GM19452 (cell line): ENCODE data around the gene C17orf107.

ENCODE experiments used
- ATAC-seq: cut with Tn5 transposase; IDR thresholded peaks from one replicate; pipeline ENCODE4 v1.9.1; 2021; ENCODE audit not compliant: unreplicated experiment

Gene C17orf107

DNA sequence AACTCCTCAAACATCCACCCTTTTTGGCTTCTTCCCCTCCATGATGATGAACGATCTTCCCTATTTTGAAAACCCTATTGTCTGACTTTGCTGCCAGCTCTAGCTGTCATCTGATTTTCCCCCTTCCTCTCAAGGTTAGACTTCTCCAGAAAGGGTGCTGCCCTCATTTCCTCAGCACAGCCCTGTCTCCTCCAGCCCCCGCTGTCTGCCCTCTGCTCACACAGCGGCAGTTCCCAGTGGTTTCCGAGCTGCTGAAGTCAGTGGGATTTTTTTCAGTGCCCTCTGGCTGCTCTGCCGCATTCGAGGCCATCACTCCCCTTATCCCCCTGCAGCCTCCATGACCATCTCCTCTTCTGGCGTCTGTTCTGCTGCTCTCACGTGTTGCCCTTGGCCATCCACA, 26.6 kb upstream of the C17orf107 start:
- ATAC-seq = no peak

DNA sequence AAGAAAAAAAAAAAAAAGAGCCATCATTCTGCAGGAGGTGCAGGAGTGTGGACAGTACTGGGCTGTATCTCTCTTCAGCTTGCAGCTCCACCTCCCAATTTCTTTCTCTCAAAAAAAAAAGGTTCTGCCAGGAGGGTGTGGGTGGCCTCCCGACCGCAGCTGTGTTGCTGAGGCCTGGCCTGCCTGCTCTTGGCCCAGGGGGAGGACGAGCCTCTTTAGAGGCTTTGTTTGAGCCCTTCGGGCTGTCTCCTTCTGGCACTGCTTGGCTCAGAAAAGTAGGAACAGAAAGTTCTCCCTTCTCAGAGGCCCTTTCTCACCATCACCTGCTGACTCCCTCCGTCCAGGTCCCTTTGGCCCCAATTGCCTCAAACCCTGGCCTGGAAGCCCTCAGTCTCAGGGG, 22.2 kb upstream of the C17orf107 start:
- no peak for ATAC-seq

DNA sequence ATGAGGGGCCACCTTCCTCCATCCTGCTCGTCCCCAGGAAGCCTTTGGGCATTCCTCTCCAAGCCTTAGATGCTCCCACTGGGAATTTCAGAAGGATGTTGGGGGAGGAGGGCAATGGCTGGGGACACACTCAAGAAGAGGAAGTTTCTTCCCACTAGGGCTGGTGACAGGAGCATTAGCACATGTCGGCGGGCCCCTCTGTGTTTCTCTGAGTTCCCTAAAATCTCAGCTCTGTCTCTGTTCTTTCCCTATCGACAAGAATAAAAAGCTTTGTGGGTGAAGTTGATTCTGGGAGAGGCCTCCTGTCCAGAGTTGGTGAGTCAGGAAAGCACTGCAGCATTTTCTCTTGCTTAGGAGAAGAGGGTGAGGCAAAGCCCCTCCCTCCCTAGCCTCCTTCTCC, 19.7 kb upstream of the C17orf107 start:
- no peak for ATAC-seq

DNA sequence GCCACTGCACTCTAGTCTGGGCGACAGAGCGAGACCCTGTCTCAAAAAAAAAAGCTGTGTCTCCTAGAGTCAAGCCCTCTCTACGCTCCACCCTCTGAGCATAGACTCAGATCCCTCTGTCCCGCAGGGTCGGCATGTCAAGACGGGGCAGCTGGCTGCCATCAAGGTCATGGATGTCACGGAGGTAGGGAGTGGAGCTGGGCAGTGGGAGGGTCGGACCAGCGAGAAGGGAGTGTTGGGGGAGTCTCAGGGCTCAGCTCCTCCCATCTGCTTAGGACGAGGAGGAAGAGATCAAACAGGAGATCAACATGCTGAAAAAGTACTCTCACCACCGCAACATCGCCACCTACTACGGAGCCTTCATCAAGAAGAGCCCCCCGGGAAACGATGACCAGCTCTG, 18.5 kb upstream of the C17orf107 start:
- no peak for ATAC-seq

DNA sequence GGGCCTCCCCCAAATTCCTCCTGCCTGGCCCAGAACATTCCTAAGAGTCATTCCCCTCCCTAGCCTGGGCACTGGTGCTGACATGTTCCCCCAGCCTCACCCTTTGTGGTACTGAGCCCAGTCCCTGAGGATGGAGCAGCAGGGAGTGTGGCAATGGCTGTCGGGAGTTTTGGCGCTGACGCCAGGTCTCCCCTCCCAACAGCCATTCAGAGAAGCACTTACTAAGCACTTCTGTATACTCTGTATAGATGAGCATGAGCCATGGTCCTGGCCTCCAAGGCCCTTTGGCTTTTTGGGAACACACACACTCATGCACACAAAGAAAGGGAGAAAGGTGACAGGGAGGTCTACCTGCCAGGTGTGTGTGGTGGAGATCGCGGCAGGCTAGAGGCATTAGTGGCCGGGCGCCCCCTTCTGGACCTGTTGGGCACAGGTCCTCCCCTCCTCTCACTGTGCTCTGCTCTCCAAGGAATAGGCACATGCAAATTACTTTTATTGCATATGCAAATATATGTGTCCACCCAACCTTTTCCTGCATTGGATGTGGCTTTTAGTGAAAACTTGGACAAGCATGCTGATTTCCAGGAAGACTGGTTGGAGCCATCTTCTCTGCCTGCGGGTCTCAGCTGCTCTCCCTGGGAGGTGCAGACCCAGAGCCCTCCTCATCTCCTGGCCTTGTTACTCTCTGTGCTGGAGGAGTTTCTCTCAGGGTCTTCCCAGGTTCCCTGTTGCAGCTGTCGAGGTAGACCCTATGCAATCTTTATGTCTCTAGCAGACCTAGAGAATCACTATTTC, 17.4 kb upstream of the C17orf107 start:
- ATAC-seq = no peak

DNA sequence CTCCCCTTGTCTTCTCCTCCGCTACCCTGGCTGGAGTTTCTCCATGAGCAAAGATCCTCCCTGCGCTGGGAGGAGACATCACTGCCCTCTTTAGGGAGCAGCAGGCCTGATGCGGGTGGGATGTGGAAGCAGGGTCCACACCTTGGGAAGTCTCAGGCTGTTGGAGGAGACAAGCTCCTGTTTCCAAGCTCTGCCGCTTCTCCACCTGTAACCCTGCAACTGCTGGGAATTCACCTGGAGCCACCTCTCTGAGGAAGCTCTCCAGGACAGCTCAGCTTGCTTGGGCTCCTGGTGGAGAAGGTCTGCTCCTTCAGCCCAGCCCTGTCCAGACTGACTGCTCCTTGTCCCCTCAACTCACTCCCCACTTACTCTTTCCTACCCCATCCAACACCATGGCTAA, 14.8 kb upstream of the C17orf107 start:
- no peak for ATAC-seq

DNA sequence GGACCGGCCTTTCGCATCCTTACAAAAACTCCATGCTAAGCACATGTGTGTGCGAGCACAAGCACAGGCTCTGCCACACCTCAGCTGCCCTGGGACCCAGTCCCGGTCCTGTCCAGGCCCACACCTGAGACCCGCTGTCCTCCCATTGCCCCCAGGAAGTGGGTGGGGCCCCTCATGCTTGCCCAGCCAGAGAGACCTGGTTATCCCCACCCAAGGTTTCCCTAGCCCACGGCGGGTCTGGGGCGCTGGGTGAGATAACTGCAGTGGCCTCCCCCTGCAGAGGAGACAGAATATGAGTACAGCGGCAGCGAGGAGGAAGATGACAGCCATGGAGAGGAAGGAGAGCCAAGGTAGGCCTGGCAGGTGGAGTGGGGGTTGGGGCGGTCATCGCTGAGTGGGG, 12.5 kb upstream of the C17orf107 start:
- ATAC-seq = no peak

DNA sequence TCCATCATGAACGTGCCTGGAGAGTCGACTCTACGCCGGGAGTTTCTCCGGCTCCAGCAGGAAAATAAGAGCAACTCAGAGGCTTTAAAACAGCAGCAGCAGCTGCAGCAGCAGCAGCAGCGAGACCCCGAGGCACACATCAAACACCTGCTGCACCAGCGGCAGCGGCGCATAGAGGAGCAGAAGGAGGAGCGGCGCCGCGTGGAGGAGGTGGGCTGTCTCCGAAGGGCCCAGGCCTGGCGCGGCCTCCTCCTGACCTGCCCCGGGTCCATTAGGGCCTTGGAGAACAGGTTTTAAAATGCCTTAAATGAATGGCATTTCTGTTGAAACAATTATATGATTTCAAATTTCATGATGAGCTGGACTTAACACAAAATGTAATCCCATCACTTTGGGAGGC, 11.8 kb upstream of the C17orf107 start:
- ATAC-seq = no peak

DNA sequence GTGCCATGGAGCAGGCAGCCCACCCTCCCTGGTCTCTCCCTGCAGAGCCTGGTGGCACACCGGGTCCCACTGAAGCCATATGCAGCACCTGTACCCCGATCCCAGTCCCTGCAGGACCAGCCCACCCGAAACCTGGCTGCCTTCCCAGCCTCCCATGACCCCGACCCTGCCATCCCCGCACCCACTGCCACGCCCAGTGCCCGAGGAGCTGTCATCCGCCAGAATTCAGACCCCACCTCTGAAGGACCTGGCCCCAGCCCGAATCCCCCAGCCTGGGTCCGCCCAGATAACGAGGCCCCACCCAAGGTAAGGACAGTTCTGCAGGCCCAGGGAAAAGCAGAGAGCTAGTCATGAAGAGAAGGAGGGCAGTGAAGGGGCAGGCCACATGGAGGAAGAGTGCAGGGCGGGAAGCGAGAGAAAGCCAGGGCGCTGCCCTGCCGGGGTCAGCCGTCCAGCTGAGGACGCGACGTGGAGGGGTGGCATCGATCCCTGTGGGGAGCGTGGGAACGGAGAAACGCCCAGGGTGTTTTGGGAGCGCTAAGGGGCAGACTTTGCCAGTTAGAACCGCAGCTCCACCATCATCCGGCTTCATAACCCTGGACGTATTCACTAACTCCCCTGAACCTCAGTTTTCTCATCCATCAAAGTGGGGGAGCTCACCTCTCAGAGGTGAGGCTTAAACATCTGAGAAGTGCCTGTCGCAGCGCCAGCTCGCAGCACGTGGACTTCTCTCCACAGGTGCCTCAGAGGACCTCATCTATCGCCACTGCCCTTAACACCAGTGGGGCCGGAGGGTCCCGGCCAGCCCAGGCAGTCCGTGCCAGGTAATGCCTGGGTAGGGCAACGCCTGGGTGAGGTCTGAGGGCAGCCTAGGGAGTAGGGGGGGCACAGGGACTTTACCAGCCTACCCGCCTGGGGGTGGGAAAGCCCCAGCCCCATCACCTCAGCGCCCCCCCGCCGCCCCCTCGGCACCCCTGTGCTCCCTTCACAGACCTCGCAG, 7.6 kb upstream of the C17orf107 start:
- no peak for ATAC-seq

DNA sequence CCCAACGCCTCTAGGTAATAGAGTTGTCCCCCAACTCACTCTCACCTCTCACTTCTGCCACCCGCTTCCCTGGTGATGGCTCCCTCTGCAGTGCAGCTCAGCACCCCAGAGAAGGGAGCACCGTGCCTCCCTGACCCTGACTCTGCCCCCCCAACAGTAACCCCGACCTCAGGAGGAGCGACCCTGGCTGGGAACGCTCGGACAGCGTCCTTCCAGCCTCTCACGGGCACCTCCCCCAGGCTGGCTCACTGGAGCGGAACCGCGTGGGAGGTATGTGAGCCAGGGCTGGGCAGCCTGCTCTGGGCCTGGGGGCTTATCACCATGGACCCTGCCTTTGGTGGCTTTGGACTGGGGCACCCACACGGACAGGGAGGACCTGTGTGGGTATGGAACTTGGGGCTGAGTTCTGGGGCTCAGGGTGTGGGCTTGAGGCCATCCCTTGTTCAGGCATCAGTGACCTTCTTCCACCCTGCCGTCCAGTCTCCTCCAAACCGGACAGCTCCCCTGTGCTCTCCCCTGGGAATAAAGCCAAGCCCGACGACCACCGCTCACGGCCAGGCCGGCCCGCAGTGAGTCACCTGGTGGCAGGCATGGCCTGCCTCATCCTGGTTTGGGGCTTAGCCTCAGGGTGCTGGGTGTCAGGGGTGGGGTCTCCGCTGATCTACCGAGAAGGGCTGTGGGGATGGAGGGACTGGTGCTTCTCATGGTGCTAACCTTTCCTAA, 6.7 kb upstream of the C17orf107 start:
- ATAC-seq = no peak

DNA sequence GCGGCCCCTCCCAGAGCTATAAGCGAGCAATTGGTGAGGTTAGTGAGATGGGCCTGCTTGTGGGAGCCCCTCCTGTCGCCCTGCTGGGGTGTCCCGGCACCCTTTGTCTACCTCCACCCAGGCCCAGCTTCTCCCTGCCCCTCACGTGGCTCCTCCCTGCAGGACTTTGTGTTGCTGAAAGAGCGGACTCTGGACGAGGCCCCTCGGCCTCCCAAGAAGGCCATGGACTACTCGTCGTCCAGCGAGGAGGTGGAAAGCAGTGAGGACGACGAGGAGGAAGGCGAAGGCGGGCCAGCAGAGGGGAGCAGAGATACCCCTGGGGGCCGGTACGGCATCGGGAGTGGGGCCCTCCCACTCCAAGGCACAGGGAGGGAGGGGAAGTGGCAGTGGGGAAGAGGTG, 6.1 kb upstream of the C17orf107 start:
- ATAC-seq = no peak

DNA sequence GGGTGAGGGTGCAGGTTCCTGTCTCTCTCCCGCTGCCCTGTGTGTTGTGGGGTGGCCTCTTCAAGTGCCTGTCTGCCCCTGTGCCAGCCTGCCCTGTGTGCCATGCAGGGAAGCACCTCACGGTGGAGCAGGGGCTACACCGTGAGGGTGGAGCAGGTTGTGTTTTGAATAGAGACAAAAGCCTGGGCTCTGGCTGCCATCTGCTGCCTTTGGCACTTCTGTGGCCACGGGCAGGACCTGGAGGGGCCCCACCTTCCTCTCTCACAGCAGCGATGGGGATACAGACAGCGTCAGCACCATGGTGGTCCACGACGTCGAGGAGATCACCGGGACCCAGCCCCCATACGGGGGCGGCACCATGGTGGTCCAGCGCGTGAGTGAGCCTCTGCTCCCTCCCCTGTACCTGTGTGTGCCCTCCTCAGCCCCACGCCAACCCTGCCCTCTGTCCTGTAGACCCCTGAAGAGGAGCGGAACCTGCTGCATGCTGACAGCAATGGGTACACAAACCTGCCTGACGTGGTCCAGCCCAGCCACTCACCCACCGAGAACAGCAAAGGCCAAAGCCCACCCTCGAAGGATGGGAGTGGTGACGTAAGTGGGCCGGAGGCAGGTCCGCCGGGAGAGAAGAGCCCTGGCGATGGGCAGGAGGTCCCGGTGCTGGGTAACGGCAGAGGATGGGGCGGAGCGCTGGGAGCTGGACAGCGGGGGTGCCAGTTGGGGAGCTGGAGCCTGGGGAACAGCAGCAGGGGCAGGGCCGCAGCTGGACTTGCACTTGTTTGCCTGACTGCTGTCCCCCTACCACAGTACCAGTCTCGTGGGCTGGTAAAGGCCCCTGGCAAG, 5.4 kb upstream of the C17orf107 start:
- no peak for ATAC-seq

DNA sequence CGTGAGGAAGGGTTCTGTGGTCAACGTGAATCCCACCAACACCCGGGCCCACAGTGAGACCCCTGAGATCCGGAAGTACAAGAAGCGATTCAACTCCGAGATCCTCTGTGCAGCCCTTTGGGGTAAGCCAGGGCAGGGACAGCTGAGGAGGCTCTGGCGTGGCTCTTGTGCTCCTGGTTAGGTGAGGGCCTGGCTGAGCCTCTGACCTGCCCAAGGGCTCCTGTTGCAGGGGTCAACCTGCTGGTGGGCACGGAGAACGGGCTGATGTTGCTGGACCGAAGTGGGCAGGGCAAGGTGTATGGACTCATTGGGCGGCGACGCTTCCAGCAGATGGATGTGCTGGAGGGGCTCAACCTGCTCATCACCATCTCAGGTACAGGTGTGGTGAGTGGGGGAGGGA, 4.2 kb upstream of the C17orf107 start:
- ATAC-seq = no peak

DNA sequence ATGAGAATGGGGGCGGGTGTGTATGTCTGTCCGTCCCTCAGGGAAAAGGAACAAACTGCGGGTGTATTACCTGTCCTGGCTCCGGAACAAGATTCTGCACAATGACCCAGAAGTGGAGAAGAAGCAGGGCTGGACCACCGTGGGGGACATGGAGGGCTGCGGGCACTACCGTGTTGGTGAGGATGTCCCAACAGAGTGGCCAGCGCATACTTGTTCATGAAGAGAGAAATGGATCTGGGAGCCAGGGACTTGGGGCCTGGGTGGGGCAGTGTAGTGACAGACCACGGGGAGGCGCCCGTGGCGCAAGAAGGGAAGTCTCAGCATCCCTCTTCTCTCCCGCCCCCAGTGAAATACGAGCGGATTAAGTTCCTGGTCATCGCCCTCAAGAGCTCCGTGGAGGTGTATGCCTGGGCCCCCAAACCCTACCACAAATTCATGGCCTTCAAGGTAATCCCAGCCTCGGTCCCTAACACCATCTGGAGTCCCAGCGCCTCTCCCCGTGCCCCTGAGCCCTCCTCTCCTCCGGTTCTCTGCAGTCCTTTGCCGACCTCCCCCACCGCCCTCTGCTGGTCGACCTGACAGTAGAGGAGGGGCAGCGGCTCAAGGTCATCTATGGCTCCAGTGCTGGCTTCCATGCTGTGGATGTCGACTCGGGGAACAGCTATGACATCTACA, 3.5 kb upstream of the C17orf107 start:
- no peak for ATAC-seq

DNA sequence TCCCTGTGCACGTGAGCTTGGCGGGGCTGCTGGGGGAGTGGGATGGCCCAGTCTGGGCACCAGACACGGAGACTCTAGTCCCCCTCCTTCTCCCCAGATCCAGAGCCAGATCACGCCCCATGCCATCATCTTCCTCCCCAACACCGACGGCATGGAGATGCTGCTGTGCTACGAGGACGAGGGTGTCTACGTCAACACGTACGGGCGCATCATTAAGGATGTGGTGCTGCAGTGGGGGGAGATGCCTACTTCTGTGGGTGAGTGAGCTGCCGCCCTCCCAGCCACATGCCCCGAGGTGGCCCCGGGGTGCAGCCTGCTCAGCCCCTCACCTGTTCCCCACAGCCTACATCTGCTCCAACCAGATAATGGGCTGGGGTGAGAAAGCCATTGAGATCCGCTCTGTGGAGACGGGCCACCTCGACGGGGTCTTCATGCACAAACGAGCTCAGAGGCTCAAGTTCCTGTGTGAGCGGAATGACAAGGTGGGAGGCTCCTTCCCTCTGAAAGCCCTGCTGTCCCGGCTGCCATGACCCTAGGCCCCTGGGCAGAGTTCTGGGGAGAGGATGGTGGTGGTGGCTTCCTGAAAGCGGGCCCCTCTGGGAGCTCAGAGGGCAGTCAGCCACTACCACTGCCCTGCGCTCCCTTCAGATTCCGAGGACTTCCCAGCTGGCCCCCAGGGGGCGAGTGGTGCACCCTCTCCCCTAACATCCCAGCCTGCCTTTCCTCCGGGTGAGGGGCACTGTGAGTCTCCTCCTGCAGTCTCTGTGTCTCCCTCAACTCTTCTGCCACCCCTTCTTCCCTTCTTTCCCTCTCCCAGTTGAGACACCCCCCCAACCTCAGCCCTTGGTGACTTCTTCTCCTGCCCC, 2.8 kb upstream of the C17orf107 start:
- no peak for ATAC-seq

DNA sequence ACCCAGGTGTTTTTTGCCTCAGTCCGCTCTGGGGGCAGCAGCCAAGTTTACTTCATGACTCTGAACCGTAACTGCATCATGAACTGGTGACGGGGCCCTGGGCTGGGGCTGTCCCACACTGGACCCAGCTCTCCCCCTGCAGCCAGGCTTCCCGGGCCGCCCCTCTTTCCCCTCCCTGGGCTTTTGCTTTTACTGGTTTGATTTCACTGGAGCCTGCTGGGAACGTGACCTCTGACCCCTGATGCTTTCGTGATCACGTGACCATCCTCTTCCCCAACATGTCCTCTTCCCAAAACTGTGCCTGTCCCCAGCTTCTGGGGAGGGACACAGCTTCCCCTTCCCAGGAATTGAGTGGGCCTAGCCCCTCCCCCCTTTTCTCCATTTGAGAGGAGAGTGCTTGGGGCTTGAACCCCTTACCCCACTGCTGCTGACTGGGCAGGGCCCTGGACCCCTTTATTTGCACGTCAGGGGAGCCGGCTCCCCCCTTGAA, 2.1 kb upstream of the C17orf107 start:
- ATAC-seq = no peak

DNA sequence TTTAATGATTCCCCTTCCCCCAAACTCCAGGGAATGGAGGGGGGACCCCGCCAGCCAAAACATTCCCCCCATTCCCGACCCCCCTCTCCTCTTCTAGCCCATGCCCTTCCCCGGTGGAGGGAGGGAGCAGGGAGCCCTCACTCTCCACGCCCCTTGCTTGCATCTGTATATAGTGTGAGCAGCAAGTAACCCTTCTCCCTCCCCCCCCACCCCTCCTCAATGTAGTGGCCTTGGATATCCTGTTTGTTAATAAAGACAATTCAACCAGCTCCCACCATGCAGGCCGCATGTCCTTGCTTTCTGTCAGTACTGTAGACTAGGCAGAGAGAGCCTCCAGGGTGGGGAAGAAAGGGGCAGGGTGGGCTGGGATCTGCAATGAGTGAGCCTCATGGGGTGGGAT, 1.6 kb upstream of the C17orf107 start:
- no peak for ATAC-seq

DNA sequence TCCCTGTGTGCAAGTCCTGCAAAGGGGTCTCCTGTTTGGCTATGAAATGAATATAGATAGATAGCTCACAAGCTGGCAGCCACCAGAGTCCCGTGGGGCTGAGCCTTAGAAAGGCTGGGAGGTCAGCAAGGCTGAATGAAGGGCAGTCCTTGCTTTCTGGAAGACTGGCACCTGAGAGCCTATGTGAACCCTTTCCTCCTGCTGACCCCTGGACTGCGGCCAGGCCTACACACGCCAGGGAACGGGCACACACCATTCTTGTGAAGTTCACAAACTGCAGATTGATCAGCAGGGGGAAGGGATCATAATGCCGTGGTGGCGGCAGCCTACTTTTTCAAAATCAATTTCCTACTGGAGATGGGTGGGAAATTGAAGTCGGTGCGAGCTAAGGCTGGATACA, 985 bp upstream of the C17orf107 start:
- ATAC-seq = no peak

DNA sequence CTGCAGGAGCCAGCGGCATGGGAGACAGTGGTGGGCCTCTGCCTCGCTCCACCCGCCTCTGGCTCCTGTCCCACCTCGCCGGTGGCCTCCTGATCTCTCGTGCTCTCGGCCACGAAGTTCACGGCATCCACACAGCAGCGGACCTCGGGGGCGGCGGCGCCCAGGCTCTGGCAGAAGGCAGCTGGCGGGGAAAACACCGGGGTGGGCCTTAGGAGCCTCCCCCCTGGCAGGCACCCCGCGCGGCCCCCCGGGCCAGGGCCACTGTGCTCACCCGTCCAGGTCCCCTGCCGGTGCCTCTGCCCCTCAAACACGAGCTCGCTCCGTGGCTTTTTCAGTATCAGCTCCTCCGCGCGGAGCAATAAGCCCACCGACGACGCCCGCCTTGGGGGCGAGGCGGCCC, 409 bp upstream of the C17orf107 start:
- ATAC-seq = no peak
